Limb (tissue), 2 donors: Measurements from ENCODE around the gene VEZF1.
A peak's percentile ranks its signal among the peaks of the same experiment; 100 is the strongest.

ENCODE experiments used
- DNase-seq, 2 donors: peaks; one replicate each; pipeline ENCODE4 v3.0.0-alpha.2; 2016; ENCODE audit errors: extremely low spot score in 2 of 2

Gene VEZF1

GRCh38 chr17:57953219-57953618, 34.8 kb downstream of the VEZF1 start:
- no peak for DNase-seq

DNA sequence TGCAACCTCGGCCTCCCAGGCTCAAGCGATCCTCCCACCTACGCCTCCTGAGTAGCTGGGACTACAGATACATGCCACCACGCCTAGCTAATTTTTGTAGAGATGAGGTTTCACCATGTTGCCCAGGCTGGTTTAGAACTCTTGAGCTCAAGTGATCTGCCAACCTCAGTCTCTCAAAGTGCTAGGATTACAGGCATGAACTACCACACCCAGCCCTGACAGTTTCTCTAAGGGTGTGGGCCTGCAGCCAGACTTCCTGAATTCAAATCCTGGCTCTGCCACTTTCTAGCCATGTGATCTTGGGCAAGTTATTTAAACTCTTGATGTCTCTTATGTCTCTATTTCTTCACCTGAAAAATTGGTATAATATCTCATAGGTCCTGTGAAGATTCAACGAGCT, 38.4 kb downstream of the VEZF1 start:
- DNase-seq, result no peak

GRCh38 chr17:57948555-57949420, 39.3 kb downstream of the VEZF1 start:
- no peak for DNase-seq

GRCh38 chr17:57948169-57948554, 39.9 kb downstream of the VEZF1 start:
- no peak for DNase-seq

DNA sequence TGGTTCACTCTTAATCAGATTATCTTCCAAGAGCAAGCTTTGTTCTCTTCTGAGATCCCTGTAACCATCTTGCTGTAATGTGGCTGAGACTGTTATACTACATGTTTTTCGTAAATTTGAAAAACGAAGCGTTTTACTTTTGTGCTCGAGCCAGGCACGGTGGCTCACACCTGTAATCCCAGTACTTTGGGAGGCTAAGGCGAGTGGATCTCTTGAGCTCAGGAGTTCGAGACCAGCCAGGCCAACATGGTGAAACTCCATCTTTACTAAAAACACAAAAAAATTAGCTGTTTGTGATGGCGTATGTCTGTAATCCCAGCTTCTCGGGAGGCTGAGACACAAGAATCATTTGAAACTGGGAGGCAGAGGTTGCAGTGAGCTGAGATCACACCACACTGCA, 40.7 kb downstream of the VEZF1 start:
- DNase-seq, result no peak

GRCh38 chr17:57946798-57947358, 41.2 kb downstream of the VEZF1 start:
- no peak for DNase-seq

- DNase-seq, result no peak
Observed at GRCh38 chr17:57945996-57946797, 41.9 kb downstream of the VEZF1 start.

- no peak for DNase-seq
Observed at GRCh38 chr17:57944908-57945307, 43.1 kb downstream of the VEZF1 start.

DNA sequence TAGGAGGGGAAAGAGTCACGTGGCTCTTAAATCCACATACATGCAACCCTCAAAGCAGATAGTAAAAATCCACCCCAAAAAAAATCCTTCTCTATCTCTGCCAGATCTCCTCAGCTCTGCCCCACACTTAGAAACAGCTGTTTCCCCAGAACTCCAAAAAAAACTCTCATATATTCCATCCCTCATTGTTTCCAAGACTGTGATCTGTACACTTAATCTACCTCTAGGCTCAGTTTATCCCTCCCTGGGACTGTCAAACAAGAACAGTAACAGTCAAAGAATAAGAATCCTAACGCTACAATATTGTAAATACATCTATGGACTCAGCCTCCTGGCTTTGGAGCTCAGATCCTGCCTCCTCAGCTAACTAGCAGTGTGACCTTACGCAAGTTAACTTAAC, 44.4 kb downstream of the VEZF1 start:
- DNase-seq, result no peak

DNA sequence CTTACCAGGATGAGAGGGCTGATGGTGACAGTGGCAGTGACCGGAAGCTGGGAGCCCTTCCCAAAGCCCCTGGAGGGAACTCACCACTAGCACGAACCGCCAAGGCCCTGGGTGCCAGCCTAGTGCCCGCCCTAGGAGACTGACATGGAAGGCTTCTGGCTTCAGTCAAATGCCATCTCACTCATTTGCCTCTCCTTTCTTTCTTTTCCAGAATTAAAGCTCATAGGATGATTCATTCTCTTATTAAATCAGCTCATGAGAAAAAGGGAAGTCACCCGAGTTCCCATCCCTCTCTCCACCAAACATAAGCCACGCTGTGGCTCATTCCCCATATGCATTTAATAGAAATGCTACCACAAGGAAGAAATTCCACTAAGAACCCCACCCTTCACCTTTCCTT, 44.9 kb downstream of the VEZF1 start:
- DNase-seq, result no peak

GRCh38 chr17:57941384-57942370, 46.4 kb downstream of the VEZF1 start:
- DNase-seq, result no peak

DNA sequence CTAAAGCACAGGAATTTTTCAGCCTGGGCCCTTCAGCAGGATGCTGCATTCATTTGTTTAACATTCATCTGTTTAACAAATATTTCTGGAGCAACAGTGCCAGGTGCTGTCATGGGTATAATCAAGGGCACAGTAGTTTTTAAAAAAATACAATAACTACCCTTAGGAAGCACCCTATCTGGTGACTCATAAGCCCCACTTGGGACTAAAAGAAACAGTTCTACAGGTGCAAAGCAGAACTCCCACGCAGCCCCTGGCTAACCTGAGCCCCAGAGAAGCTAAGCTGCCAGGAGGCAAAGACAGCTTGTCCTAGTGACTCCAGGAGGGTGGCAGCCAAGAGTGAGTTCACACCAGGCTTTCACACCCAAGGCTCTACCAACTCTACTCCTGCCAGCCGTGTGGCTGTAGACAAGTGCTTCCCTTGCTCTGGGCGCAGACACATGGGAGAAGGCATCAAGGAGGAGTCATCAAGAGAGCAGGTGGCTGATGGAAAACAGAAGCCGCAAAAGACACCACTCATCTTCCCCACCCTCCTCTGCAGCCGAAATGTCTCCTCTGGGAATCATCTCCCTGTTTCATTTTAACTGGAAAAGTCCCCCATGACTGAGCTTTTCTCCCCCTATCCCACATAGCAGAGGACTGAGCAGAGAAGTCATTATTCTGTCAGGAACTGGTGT, 47.3 kb downstream of the VEZF1 start:
- no peak for DNase-seq

DNA sequence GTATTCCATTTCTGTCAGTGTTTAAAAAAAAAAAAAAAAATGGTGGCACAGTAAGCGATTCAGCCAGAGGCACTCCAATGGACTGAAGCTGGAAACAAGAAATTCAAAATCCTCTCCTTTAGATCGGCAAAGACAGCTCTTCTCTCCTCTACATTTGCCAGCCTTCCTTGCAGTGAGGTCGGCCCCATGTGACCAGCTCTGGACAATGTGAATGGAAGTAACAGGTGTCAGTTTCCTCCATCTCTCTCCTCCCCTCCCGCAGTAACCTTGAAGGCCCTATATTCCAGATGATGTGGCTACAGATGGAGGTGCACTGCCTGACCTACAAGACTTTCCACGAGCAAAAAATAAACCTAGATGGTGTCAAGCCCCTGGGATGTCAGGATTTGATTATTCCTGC, 47.8 kb downstream of the VEZF1 start:
- DNase-seq, result no peak

GRCh38 chr17:57939797-57940196, 48.3 kb downstream of the VEZF1 start:
- DNase-seq, result no peak

DNA sequence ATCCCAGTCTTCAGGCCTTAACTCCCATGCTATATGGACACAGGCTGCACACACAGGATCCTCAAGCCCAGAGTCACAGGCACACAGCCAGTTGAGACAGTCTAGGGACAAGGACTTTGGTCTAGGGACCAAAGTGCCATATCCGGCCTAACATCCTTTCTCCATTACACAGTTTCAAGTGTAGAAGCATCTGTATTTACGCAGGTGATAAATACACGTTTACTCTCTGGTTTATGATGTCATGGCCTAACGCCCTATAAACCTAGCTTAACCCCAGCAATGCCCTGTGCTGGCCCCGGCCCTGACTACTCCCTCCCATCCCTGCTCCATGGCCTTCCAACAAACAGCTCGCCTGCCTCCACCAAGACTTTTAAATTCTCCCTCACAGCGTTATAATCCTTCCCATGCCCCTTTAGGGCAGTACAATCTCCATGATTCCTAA, 50.0 kb downstream of the VEZF1 start:
- DNase-seq, result no peak

DNA sequence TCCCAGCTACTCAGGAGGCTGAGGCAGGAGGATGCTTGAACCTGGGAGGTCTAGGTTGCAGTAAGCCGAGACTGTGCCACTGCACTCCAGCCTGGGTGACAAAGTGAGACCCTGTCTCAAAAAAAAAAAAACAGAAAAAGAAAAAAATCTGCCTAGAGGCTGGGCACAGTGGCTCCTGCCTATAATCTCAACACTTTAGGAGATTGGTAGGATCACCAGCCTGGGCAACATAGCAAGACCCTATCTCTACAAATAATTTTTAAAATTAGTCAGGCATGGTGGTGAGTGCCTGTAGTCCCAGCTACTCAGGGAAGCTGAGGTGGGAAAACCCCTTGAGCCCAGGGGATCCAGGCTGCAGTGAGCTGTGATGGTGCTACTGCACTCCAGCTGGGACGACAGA, 50.6 kb downstream of the VEZF1 start:
- no peak for DNase-seq

DNA sequence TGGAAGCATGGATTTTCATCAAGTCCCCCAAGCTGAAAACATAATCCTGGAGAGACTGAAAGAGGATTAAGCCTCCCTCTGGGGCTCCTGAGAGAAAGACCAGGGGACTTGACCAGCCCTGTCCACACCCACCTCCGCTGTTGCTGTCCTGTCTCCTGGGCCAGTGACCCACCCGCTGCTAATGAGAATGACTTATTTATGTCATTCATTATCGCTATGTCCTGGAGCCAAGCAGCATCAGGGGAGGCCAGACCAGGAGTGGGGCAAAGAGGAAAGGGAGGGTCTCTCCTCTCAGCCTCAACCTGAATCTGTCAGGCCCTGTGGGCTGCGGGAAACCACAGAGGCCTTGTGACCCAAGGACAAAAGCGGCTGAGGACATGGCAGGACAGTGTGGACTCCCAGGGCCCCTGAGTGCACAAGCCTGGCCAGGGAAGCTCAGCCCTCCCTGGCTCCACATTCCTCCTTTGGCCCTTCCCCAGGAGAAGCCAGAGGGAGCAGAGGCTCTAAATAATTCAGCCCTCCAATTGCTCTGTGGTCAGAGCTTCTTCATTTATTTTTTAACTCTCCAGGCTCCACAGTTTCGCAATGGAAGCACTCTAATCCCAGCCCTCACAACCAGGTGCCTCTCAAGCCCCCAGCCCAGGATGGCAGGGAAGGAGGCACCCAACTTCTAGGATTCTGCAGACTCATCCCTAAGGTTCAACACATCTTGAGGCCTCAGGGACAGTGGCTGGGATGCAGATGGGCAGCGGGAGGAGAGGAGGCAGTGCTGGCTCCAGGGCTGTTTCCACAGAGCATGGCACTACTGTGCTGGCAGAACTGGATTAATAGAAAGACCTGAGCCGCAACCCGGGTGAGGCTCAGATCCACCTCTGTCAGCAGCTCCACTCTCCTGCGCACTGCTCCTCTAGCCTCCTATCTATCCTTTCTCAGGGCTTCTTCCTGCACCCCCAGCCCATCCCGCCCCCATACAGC, 51.9 kb downstream of the VEZF1 start:
- peak in 1 of 2 donors; percentile 70 for DNase-seq

DNA sequence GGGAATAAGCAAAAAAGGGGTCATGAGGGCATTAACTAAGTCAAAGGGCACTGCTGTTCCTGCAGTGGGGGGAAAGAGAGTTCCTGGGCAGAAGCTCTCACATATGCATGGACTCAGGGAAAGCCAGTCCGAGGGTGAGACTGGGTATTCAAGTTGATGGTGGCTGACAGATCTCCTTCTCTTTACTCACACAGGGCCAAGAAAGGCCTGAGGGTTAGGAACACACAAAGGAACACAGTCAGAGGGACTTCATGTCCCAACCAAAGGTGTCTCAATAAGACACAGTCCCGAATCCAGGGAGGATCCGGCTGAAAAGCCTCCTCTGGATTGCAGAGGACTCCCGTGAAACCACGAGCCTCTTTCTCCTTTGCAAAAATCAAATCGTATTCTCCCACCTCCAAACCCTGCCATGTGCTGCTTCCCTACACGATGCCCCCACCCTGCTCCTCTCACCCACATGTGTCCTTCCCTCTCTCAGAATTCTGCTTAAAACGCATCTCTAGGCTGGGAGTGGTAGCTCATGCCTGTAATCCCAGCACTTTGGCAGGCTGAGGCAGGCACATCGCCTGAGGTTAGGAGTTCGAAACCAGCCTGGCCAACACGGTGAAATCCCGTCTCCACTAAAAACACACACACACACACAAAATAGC, 56.4 kb downstream of the VEZF1 start:
- DNase-seq, result no peak

DNA sequence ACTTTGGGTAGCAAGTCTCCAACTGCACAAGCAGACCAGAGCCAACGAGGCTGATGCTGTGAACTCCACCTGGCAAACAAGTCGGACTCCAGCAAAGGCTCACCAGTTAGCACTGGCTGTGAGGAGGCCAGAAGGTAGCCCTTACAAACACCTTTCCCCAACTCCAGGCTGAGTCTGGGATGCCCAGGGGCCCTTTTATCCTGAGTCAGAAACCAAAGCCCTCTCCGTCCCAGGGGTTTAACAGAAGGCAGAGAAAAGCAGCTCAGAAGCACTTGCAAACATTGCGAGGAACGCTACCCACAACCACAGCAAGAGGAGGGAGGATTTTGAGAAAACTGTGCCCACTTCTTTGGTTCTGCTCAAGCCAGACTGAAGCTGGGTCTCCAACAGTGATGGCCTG, 57.8 kb downstream of the VEZF1 start:
- no peak for DNase-seq
